OCI-LY3 (cell line): ENCODE data around the gene ANKH.

Source experiments
- H2AFZ ChIP-seq: fragments of 200-600, 300-600 bp; shearing (Covaris generic); 2 replicates; pipeline ENCODE4 v1.6.0; 2014; ENCODE audit warnings: antibody characterized with exemption, low read depth, low read length
- H3K27ac ChIP-seq: fragments of 200-600, 300-600 bp; sonication (generic); 2 replicates; pipeline ENCODE4 v1.5.1; 2014; ENCODE audit warnings: mild to moderate bottlenecking, low read length, moderate library complexity, mixed read lengths
- H3K27me3 ChIP-seq: fragments of 200-600, 300-600 bp; sonication (generic); 2 replicates; pipeline ENCODE4 v1.6.1; 2014; ENCODE audit warnings: low read depth, low read length, mixed read lengths
- H3K36me3 ChIP-seq: fragments of 200-600, 300-600 bp; sonication (generic); replicated peaks from 2 replicates; pipeline ENCODE3; 2014; ENCODE audit warnings: low read depth, low read length, mixed read lengths
- H3K4me1 ChIP-seq: fragments of 300-600, 200-600 bp; sonication (generic); 2 replicates; pipeline ENCODE4 v1.6.1; 2014; ENCODE audit warnings: low read length, mixed read lengths
- H3K4me2 ChIP-seq: fragments of 200-600, 300-600 bp; sonication (generic); 2 replicates; pipeline ENCODE4 v1.6.1; 2014; ENCODE audit warnings: low read length, mixed read lengths
- H3K4me3 ChIP-seq: fragments of 300-600, 200-600 bp; sonication (generic); 2 replicates; pipeline ENCODE4 v1.5.1; 2014; ENCODE audit warnings: antibody characterized with exemption, mild to moderate bottlenecking, low read length, moderate library complexity
- H3K79me2 ChIP-seq: fragments of 300-600, 200-600 bp; shearing (Covaris generic); 2 replicates; pipeline ENCODE4 v1.6.1; 2014; ENCODE audit warnings: mild to moderate bottlenecking, low read length, mixed read lengths
- H3K9ac ChIP-seq: fragments of 300-600, 200-600 bp; shearing (Covaris generic); 2 replicates; pipeline ENCODE4 v1.6.0; 2014; ENCODE audit warnings: mild to moderate bottlenecking, low read length, moderate library complexity
- H3K9me3 ChIP-seq: fragments of 200-600, 300-600 bp; shearing (Covaris generic); 2 replicates; pipeline ENCODE4 v1.6.1; 2014; ENCODE audit warnings: low read length, mixed read lengths; ENCODE audit not compliant: insufficient read depth
- H4K20me1 ChIP-seq: fragments of 200-600, 300-600 bp; sonication (generic); 2 replicates; pipeline ENCODE4 v1.6.1; 2016; ENCODE audit warnings: low read length, mixed read lengths; ENCODE audit not compliant: insufficient read depth
- EZH2phosphoT487 ChIP-seq: fragments of 200-600 bp; shearing (Covaris generic); IDR thresholded peaks from 2 replicates; pipeline ENCODE4 v1.6.1; 2018; ENCODE audit warnings: antibody characterized with exemption, mixed run types, low read depth
- TF ChIP-seq, protein P1 (sequence below): fragments of 200-600, 300-600 bp; sonication (generic); IDR thresholded peaks from 2 replicates; pipeline ENCODE4 v1.5.1; 2014; ENCODE audit warnings: antibody characterized with exemption, low read length, low read depth

The ANKH gene

DNA sequence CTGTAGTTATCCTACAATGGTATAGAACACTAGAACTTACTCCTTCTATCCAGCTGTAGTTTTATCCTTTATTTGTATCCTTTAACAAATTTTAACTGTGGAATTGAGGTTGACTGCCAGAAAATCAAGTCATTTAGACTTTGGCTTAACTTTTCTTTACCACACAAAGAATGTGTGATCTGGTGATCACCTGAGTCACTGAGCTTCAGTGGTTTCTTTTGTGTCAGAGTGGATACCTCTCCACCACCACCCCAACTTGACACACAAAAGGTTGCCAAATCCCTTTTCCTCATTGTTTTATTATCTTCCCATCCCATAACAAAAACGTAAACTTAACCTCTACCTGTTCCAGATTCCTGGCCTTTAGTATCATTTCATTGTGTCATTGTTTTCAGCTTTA lies 201.6 kb downstream of the ANKH start:
- no peak overlapping the region for H2AFZ ChIP-seq
- H3K4me2 ChIP-seq = no peak overlapping the region
- peaks cover 97% of the 10 kb centered on the region for H3K79me2 ChIP-seq
- TF ChIP-seq, protein P1, sequence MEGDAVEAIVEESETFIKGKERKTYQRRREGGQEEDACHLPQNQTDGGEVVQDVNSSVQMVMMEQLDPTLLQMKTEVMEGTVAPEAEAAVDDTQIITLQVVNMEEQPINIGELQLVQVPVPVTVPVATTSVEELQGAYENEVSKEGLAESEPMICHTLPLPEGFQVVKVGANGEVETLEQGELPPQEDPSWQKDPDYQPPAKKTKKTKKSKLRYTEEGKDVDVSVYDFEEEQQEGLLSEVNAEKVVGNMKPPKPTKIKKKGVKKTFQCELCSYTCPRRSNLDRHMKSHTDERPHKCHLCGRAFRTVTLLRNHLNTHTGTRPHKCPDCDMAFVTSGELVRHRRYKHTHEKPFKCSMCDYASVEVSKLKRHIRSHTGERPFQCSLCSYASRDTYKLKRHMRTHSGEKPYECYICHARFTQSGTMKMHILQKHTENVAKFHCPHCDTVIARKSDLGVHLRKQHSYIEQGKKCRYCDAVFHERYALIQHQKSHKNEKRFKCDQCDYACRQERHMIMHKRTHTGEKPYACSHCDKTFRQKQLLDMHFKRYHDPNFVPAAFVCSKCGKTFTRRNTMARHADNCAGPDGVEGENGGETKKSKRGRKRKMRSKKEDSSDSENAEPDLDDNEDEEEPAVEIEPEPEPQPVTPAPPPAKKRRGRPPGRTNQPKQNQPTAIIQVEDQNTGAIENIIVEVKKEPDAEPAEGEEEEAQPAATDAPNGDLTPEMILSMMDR = no peak
- no peak for TF ChIP-seq EZH2phosphoT487
- H3K27me3 ChIP-seq = no peaks in the 10 kb centered on the region
- H3K27ac ChIP-seq = no peak overlapping the region
- H3K36me3 ChIP-seq = peaks cover 21% of the 10 kb centered on the region
- H3K9me3 ChIP-seq = no peaks in the 10 kb centered on the region
- no peak overlapping the region for H3K9ac ChIP-seq
- peaks cover 37% of the 10 kb centered on the region for H3K4me1 ChIP-seq
- peaks cover 33% of the 10 kb centered on the region for H4K20me1 ChIP-seq
- no peak overlapping the region for H3K4me3 ChIP-seq

DNA sequence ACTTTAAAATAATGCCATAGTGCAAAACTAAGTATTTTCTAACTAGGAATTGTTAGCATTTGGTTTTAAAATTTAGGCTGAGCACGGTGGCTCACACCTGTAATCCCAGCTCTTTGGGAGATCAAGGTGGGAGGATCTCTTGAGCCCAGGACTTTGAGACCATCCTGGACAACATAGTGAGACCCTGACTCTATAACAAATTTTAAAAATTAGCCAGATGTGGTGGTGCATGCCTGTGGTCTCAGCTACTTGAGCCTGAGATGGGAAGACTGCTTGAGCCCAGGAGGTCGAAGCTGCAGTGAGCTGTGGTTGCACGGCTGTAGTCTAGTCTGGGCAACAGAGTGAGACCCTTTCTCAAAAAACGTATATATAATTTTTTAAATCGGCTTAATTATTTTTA lies 202.2 kb downstream of the ANKH start:
- Histone ChIP-seq H3K4me3 (no peak overlapping the region), H2AFZ (no peak overlapping the region), H3K9ac (no peak overlapping the region), H3K36me3 (peaks cover 19% of the 10 kb centered on the region), H4K20me1 (peaks cover 33% of the 10 kb centered on the region), H3K27me3 (no peaks in the 10 kb centered on the region), H3K4me2 (no peak overlapping the region), H3K27ac (no peak overlapping the region), H3K4me1 (peaks cover 34% of the 10 kb centered on the region), H3K79me2 (peaks cover 96% of the 10 kb centered on the region), H3K9me3 (no peaks in the 10 kb centered on the region)
- TF ChIP-seq EZH2phosphoT487 = no peak
- TF ChIP-seq, protein P1 = no peak

DNA sequence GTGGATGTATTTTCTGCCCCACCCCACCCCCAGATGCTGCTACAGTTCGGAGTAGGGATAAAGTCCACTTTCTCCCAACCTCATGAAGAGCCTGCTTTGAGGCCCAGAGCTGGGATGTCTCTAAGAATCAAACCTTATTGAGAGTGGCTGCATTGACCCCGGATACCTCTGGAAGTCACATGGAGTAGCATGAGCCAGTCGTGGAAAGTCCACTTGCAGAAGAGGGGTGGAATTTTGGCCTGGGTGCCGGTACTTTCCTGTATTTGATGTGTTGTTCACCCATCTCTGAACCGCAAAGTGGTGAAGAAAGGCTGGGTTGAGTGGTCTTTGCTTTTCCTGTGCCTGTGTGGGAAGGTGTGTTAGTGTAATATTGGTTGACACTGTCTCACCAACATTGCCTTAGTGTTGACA lies 203.4 kb downstream of the ANKH start:
- Histone ChIP-seq H3K4me1 (peaks cover 41% of the 10 kb centered on the region), H3K9ac (no peak overlapping the region), H2AFZ (no peak overlapping the region), H3K4me3 (no peak overlapping the region), H3K79me2 (peaks cover 96% of the 10 kb centered on the region), H3K27ac (no peak overlapping the region), H3K36me3 (peaks cover 25% of the 10 kb centered on the region), H4K20me1 (peaks cover 33% of the 10 kb centered on the region), H3K4me2 (no peak overlapping the region), H3K27me3 (no peaks in the 10 kb centered on the region), H3K9me3 (no peaks in the 10 kb centered on the region; the same call in 1 of the 2 replicates)
- TF ChIP-seq, protein P1 = no peak
- no peak for TF ChIP-seq EZH2phosphoT487

DNA sequence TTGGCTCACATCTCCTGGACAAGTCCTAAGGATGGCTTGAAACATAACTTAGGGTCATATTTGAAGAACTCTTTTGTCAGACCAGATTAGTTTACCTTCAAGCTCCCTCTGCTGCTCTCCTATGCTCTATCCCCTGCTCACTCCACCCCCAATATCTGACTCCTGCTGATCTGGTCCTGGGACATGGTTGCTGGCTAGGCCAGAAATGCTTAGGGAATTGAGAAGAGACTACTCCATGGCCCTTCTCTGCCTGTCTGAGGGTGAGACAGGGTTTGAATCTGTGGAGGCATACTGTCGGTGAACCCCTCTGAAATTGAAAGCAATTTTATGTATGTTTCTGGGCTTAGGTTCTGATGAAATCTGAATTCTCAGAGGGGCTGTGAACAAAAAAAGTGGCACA lies 203.8 kb downstream of the ANKH start:
- no peak overlapping the region for H3K4me2 ChIP-seq
- H3K4me3 ChIP-seq = no peak overlapping the region
- peaks cover 93% of the 10 kb centered on the region for H3K79me2 ChIP-seq
- no peak overlapping the region for H2AFZ ChIP-seq
- peaks cover 30% of the 10 kb centered on the region for H3K36me3 ChIP-seq
- no peak for TF ChIP-seq EZH2phosphoT487
- TF ChIP-seq, protein P1 = no peak
- H3K9me3 ChIP-seq = peaks cover under 1% of the 10 kb centered on the region; the same call in 1 of the 2 replicates
- H4K20me1 ChIP-seq = peaks cover 33% of the 10 kb centered on the region
- no peak overlapping the region for H3K27ac ChIP-seq
- peaks cover 41% of the 10 kb centered on the region for H3K4me1 ChIP-seq
- no peak overlapping the region for H3K9ac ChIP-seq
- no peaks in the 10 kb centered on the region for H3K27me3 ChIP-seq
